NCI-H345 treated with DMSO at 0.1 percent for 48 hours (cell line): ENCODE data around the gene RAD51B.
"Not testable (repeated sequence)": the region's sequence is repeated elsewhere in the genome, so short reads cannot be mapped to it uniquely, and the experiment has no call there.

ENCODE experiments used
- DNase-seq: peaks from one replicate; lab custom pipeline; 2025; ENCODE audit not compliant: unreplicated experiment; lab: John Stamatoyannopoulos, UW

RAD51B gene

GRCh38 chr14:68074765-68075381, 255.3 kb downstream of the RAD51B start:
- no peak for DNase-seq

DNA sequence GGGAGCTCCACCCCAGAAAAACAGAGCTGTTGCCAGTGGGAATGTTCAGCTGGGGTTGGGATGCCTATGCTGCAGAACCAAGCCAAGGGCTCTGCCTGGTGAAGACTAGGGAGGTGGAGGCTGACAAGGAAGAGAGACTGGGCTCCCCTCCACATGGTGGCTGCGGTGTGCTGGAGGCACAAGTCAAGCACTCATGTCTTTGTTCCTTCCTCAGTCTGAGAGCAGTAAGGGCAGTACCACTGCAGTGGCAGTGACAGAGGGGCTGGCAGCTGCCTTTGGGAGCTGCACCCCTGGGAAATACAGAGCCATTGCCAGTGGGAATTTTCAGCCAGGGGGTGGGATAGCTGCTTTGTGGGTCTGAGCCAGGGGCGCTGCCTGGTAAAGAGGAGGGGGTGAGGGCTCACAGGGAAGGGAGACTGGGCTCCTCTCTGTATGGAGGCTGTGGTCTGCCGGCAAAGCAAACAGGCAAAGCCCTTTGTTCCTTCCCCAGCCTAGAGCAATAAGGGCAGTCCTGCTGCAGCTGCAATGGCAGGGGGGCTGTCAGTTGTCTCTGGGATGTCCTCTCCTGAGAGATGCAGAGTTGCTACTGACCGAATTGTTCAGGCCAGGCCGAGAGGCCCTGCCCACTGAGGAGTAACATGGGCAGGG, 255.9 kb downstream of the RAD51B start:
- peak; percentile 16 for DNase-seq

GRCh38 chr14:68076451-68076850, 256.9 kb downstream of the RAD51B start:
- no peak for DNase-seq

- DNase-seq = no peak
Observed at GRCh38 chr14:68079941-68080697, 260.5 kb downstream of the RAD51B start.

DNA sequence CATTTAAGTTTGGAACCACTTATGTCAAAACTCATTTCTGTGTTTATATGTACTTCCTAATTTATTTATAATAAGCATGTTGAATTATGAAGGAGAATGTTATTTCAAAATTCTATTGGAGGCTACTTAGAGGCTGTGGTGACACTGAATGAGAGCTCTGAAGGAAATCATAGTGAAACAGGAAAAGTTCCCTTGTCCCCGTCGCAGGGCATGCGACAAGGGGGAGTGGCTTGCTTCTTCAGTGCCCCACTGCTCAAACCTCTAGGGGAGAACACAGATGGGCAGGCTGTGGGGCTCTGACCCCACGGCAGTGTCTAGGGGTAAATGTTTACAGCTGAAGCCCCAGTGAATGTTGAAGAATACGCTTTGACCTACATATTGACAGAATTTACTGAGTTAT, 261.9 kb downstream of the RAD51B start:
- no peak for DNase-seq

- DNase-seq = no peak
Observed at GRCh38 chr14:68082698-68083291, 263.2 kb downstream of the RAD51B start.

DNA sequence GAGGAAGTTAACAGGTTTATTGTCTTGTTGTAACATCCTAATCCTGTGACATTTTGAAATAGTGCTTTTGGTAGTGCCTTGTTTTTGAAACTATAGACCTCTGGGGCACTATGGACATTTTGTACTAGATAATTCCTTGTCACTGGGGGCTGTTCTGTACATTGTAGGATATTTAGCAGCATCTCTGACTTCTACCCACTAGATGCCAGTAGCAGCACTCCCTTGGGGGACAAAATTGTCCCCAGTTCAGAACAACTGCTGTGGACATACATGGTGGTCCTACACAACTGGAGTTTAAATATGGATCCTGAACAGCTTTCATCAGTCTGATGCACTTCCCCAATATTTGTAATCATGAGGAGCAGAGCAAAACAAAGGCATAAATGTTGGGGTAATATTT, 264.7 kb downstream of the RAD51B start:
- no peak for DNase-seq

- DNase-seq = no peak
Observed at GRCh38 chr14:68085742-68086141, 266.2 kb downstream of the RAD51B start.

- DNase-seq = no peak
Observed at GRCh38 chr14:68088451-68088854, 268.9 kb downstream of the RAD51B start.

DNA sequence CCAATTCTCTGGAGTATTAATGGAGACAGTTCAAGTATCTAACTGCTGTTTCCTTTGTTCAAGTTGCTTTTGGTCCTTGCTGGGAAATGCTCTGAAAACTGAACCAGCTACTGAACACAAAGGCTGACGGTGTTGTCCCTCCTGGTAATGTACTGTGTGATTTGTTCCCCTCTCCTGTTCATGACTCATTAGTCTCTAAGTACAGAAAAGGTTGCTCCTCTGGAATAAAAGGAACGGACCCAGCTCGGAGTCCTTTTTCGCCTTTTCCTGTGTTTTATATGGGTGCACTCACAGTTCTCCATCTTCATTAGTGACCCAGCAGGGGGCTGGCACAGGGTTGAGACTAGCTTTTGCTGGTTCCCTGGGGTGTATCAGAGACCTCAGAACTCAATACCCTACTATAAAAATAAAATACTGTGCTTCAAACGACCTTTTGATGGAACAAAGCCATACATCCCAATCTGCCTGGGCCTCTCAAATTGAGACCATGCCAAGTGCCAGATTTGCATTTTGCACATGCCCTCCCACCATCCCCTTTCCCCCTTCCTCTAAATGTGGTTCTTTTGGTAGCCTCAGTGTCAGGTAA, 269.7 kb downstream of the RAD51B start:
- peak; percentile 96 for DNase-seq

DNA sequence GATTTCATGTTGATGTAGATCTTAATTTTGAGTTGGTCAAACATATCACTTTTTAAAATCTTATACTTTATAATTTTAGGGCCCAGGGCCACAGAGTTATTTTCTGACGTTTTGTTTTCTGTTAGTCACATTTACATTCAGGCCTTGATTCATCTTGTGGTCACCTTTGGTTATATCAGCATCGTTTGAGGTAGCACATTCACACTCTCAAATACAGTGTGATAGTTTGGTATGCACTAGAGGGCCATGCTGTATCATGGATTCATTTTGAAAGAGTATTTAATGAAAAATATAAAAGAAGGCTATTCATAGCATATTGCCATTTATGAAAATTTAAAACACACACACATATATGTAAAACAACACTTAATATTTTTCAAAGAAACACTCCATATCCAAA, 274.6 kb downstream of the RAD51B start:
- DNase-seq = no peak

DNA sequence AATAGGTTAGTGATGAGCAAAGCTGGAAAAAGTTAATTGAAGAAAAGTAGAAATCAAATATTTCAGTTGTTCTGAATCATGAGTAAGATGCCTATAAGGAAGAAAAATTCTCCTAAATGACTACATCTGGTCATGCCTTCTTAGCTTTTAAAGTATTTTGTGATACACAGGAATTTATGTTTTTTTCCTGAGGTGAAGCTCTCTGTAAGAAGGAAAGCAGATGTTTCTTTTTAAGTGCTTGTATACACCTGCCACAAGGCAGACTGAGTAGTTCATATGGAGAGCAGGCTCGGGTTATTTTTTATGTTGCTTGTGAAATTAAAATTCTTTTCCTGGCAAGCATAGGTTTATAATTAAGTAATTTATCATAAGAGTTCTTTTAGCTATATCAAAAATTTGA, 275.2 kb downstream of the RAD51B start:
- DNase-seq = no peak

- DNase-seq = no peak
Observed at GRCh38 chr14:68097727-68098126, 278.1 kb downstream of the RAD51B start.

GRCh38 chr14:68098834-68099233, 279.3 kb downstream of the RAD51B start:
- DNase-seq = no peak

GRCh38 chr14:68099495-68100045, 280.0 kb downstream of the RAD51B start:
- DNase-seq = no peak

- DNase-seq = not testable (repeated sequence)
Observed at GRCh38 chr14:68101715-68102301, 282.2 kb downstream of the RAD51B start.

DNA sequence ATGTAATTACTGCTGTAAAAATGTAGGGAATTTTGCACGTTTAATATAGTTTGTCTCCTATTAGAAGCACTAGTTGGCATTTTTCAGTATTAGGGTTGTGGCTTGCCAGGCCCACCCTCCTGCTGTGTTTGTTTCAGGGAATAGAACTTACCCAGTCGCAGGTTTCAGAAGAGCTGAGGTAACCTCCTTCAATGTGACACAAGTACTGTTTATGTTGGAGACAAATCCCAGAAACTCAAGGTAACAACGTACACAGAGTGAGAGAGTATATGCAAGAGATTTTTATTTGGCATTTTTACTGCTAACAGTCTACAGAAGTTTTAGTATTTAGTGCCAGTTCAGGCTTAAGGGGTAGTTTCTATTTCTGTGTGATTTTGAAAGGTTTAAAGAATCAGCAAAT, 284.3 kb downstream of the RAD51B start:
- DNase-seq = no peak

DNA sequence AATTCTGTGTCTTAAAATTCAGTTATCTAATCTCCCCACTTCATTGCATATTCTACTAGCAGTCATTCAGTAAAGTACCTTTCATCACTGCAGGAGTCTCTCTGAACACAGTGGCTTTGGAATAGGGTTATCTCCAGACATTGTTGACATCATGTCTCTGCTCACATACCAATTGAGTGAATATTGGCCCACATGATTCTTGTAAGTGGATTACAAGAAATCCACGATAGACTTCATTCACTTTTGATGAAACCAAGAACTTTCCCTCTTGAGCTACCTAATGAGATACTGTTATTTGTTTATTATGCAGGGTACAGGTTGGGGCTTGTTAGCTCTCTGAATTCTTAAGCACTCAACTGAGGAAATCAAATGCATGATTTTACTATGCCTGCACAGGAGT, 284.9 kb downstream of the RAD51B start:
- no peak for DNase-seq

DNA sequence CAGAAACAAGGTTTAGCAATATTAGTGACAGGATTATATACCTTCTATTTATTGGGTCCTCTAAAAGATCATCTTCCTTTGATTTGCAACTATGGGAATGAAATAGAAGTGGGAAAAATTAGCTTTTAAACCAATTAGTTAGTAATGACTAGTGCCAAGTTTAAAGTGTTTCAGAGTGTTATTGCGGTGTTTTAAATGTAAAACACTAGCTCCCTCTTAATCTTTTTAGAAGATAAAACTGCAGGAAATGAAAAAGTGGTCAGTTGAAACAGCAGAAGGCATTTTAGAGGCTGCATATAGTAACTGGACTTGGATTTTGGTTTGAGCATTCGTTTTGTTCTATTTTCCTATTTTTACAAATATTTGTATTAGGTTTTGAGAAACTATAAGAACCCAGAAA, 286.2 kb downstream of the RAD51B start:
- DNase-seq = no peak

DNA sequence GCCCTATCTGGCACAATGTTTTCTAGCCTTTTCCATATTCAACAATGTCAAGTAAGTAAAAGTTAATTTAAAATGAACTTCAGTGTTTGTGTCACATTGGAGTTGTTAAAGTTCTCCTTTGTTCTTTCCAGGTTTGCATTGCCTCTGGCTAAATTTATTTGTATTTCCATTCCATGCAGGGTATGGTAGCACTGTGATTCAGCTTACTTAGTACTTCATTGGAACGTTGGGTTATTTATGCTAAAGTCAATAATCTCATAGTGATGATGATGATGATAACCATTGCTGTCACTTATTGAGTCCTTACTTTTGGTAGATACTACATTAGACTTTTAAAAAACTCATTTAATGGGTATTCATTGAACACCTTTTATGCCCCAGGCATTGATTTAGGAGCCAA, 286.9 kb downstream of the RAD51B start:
- no peak for DNase-seq

DNA sequence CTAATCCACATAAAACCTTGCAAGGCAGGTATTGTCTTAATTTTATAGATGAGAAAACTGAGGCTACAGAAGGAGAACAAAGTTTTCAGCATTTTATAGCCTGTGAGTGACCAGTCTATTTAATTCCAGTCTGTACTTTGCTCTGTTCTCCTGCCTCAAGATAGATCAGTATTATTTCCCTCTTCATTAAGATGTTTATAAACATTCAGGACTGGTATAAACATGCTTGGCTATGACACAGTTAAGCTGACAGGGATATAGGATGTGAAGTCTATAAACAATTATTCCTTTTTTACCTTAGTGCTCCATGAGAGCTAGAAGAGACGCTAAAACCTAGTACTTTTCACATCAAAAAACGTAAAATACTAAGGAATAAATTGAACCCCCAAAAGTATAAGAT, 287.3 kb downstream of the RAD51B start:
- DNase-seq = no peak
